Central memory CD8-positive, alpha-beta T cell (primary cell): ENCODE measurements around the gene FZD10.

Experiments
- ATAC-seq: fragments of 150-1000 bp; cut with Tn5 transposase; replicated peaks from 2 replicates; pipeline ENCODE4 v1.10.0; 2022; ENCODE audit warnings: mild to moderate bottlenecking, moderate FRiP score, moderate number of reproducible peaks; ENCODE audit not compliant: poor library complexity, severe bottlenecking; ENCODE audit errors: extremely low read depth
- DNase-seq, 2 donors: peaks; one replicate each; pipeline ENCODE4 v3.0.0; 2021; ENCODE audit warnings: low spot score in 2 of 2
- H3K27ac Mint-ChIP-seq: one replicate; pipeline ENCODE4 v1.8.0; 2022; ENCODE audit warnings: low read depth, mild to moderate bottlenecking, moderate library complexity, mixed read lengths
- H3K27me3 Mint-ChIP-seq: one replicate; pipeline ENCODE4 v1.8.0; 2022; ENCODE audit warnings: mixed read lengths
- H3K36me3 Mint-ChIP-seq: one replicate; pipeline ENCODE4 v1.8.0; 2022; ENCODE audit warnings: mild to moderate bottlenecking, moderate library complexity, mixed read lengths; ENCODE audit not compliant: insufficient read depth
- H3K4me1 Mint-ChIP-seq: one replicate; pipeline ENCODE4 v1.8.0; 2022; ENCODE audit warnings: mixed read lengths
- H3K4me3 Mint-ChIP-seq: one replicate; pipeline ENCODE4 v1.8.0; 2022; ENCODE audit warnings: mild to moderate bottlenecking, moderate library complexity, mixed read lengths
- H3K9me3 Mint-ChIP-seq: one replicate; pipeline ENCODE4 v1.8.0; 2022; ENCODE audit warnings: mixed read lengths

The FZD10 gene

DNA sequence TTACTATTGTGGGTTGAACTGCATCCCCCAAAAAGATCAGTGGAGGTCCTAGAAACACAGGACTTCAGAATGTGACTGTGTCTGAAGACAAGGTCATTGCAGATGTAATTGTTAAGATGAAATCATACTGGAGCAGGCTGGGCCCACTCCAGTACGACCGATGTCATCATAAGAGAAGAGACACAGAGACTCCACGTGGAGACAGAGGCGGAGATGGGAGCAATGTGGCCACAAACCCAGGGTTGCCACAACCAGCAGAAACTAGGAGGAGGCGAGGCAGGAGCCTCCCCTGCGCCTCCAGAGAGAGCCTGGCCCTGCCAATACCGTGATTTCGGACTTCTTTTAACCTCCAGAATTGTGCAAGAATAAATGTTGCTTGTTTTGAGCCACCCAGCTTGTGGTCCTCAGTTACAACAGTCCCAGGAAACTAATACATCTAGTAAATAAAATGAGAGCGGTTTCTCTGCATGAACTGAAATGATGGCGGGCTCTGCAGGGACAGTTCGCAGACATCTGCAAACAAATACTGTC lies 25.7 kb upstream of the FZD10 start:
- DNase-seq (no peak), ATAC-seq (no peak)

DNA sequence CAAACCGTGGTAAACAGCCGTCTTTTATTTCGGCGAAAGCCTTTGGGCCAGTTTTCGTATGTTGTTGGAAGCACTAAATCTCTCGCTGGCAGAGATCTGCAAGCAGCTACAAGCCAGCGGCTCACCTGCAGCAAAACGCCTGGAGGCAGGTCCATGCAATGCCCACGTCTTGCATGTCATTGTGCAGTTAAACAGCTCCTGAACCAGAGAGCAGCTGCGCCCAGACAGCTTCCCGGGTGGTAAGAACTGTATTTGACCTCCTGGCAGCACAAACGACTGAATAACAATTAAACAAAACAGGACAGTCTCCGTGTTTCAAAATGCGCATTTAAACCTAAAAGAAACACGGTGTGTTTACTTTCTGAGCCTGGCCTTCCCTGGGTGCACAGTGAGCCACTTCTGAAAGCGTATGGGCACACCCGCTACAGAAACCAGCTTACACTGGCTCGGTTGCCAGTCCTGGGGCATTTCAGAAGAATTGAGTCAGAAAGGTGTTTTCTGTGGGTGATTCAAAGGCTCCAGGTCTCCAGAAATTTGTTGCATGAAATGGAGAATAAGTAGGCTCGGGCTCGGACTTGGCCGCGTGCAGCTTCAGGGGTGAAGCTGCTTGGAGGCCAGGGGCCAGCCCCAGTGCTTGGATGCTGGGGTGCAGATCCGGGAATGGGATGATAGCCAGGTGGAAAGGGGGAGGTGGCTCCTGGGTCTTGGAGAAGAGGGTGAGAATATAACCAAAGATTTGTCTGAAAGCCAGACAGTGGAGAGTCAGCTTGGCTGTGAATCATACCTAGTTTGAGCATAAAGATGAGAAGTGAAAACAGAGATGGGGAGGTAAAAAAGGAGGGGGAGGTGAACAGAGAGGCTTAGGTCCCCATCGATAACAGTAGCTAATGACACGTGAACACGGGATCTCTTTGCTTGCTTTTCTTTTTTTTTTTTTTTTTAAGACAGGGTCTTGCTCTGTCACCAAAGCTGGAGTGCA lies 24.9 kb upstream of the FZD10 start:
- DNase-seq: no peak
- Mint-ChIP-seq H3K27me3 (peaks cover 8% of the 10 kb centered on the region), H3K36me3 (no peaks in the 10 kb centered on the region), H3K4me3 (no peak overlapping the region), H3K9me3 (peaks cover 28% of the 10 kb centered on the region), H3K27ac (no peak overlapping the region), H3K4me1 (no peaks in the 10 kb centered on the region)
- ATAC-seq: no peak

More for the DNA sequence above, 25.7 kb upstream of the FZD10 start:
- Mint-ChIP-seq H3K27ac (no peak overlapping the region), H3K4me1 (no peaks in the 10 kb centered on the region), H3K9me3 (peaks cover 27% of the 10 kb centered on the region), H3K36me3 (no peaks in the 10 kb centered on the region), H3K4me3 (no peak overlapping the region), H3K27me3 (peaks cover 8% of the 10 kb centered on the region)

DNA sequence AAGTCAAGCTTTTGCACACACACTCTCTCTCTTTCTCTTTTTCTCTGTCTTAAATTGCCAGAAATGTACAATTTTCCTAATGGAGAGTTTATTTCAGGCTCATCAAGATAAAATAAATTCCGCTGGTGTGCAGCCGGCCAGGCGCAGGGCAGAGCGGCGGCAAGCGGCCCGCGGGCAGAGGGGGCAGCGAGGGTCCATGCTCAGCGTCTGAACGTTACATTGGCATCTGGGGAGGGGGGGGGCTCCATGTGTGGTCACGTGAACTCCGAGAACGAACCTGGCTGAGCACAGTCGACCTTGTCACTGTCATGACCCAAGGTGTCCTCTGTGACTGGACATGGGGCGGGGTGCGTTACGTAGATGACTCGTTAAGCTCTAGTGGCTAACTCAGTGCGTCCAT lies 23.8 kb upstream of the FZD10 start:
- Mint-ChIP-seq H3K27me3 (peaks cover 8% of the 10 kb centered on the region), H3K36me3 (no peaks in the 10 kb centered on the region), H3K4me3 (no peak overlapping the region), H3K4me1 (no peaks in the 10 kb centered on the region), H3K9me3 (peaks cover 27% of the 10 kb centered on the region), H3K27ac (no peak overlapping the region)
- ATAC-seq (no peak), DNase-seq (no peak)

DNA sequence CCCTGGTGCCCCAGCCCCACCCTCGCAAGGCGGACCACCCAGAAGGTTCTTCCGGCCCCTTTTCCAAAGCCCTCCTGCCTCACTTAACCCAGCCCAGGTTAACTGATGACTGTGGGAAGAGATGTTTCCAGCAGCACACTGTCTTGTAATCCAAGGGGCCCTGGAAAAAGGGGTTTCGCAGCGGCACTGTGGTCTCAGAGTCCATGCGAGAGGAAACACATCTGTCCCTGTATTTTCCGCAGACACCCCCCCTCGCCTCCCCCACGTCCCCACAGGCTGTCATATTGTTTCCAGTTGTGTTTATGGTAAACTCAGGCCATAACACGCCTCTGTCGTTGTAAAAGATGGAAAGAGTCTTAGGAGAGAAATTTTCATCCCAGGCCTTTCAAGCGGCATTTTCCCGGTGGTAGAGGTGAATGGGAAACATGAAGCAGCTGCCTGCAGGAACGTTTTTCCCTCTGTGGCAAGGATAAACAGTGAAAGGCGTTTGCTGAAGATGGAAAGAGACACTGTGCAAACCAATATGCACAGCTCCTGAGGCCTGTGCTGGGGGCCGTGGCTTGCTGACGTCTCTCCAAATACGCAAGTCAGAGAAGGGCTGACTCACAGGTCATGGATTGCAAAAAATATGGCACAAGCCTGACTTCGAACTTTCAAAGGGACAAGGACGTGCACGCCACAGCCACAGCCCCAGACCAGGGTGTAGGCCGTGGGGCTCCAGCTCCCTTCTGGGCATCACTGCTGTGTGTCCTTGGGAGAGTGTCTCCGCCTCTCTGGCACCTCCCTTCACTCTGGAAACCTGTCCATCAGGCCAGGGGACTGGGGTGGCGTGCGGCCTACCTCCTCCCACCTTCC lies 22.5 kb upstream of the FZD10 start:
- Mint-ChIP-seq H3K27ac (no peak overlapping the region), H3K36me3 (no peaks in the 10 kb centered on the region), H3K4me1 (no peaks in the 10 kb centered on the region), H3K27me3 (peaks cover 8% of the 10 kb centered on the region), H3K4me3 (no peak overlapping the region), H3K9me3 (peaks cover 21% of the 10 kb centered on the region)
- ATAC-seq (no peak), DNase-seq (no peak)

DNA sequence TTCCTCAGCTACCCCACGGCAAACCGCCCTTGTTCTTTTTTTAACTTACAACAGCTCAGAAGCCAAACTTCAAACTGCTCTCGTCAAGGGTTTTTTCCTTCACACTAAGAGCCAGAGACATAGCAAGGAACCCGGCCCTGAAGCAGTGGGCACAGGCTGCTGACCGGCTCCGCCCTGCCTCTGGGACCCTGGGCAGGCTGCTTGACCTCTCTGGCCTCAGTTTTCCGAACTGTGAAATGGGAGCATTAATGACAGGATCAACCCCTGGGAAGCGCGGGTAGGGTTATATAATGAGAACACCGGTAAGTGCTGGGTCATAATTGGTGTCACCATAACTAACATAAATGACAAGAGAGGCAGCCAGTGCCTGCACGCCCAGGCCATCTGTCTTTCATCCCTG lies 21.2 kb upstream of the FZD10 start:
- ATAC-seq (no peak), DNase-seq (no peak)
- H3K9me3 Mint-ChIP-seq: peaks cover 11% of the 10 kb centered on the region
- no peak overlapping the region for H3K27ac Mint-ChIP-seq
- no peaks in the 10 kb centered on the region for H3K4me1 Mint-ChIP-seq
- H3K36me3 Mint-ChIP-seq: no peaks in the 10 kb centered on the region
- no peak overlapping the region for H3K4me3 Mint-ChIP-seq
- peaks cover 8% of the 10 kb centered on the region for H3K27me3 Mint-ChIP-seq

DNA sequence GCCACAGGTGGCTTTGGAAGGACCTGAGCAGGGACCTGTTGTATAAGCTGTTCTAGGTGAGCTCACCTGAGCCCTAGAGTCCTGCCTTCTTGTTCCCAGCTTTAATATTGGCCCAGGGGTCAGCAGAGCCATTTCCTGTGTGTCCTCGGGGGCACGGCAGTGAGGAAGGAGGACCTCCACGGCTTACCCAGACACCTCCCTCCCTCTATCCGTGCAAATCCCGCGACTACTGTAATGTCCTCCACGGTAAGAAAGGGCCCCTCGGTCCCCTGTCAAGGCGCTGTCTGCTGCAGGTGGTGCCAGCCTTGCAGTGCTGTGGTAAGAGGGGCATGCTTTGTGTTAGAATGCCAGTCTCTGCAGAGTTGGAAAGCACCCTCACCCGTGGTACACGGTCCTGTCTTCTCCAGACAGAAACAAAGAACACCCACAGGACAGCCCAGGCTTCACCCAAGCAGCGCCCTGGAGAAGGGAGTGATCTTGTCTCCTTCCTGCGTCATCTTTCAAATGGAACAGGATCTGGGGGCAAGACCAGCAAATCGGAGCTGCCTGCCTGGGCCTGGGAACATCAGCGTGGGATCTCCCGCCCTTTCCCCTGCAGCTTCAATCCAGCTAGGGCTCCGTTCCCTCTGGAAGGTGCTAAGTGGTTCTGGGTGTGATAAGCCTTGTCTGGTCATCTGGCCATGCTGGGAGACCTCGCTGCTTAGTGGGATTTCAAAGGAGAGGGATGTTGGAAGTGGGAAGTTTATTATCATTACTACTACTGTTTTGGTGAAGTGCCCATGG lies 20.2 kb upstream of the FZD10 start:
- peaks cover 8% of the 10 kb centered on the region for H3K27me3 Mint-ChIP-seq
- ATAC-seq: no peak
- no peak for DNase-seq
- H3K4me3 Mint-ChIP-seq: no peak overlapping the region
- no peaks in the 10 kb centered on the region for H3K36me3 Mint-ChIP-seq
- no peaks in the 10 kb centered on the region for H3K4me1 Mint-ChIP-seq
- peaks cover 5% of the 10 kb centered on the region for H3K9me3 Mint-ChIP-seq
- no peak overlapping the region for H3K27ac Mint-ChIP-seq

DNA sequence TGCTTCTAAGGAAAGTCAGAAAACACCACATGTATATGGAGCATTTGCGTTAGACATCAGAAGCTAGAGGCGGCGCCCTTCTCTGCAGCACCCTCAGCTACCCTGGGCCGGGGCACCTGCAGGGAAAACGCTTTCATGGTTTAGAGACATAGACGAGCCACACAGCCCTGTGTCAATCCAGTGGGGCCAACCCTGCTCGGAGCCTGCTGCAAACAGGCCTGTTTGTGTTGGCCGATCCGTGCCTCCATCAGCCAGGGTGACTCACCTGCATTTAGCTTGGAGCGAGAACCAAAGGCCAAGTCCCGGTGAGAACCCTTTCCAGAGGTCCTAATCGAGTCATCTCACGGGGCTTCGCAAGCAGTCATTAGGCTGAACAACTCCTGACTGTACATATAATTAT lies 19.5 kb upstream of the FZD10 start:
- peaks cover 5% of the 10 kb centered on the region for H3K9me3 Mint-ChIP-seq
- no peak for ATAC-seq
- H3K27me3 Mint-ChIP-seq: peaks cover 2% of the 10 kb centered on the region
- H3K4me3 Mint-ChIP-seq: no peak overlapping the region
- no peak overlapping the region for H3K27ac Mint-ChIP-seq
- no peaks in the 10 kb centered on the region for H3K36me3 Mint-ChIP-seq
- no peaks in the 10 kb centered on the region for H3K4me1 Mint-ChIP-seq
- no peak for DNase-seq

DNA sequence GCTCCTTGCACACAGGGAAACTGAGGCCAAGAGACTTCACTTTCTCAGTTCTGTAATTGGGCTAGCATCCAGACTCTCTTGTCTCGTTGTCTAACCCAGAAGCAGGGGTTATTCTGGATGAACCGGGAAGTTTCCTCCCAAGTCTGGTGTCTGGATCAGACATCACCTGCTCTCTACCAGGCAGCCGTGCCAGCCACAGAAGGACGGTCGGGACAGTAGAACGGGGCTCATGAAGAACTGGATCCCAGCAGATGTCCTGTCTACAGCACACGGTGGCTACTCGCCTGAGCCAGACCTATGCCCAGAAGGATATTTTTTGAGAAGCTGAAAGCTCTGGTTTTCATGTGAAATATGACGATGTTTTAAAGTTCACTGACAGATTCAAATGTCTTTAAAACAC lies 19.1 kb upstream of the FZD10 start:
- Mint-ChIP-seq H3K4me3 (no peak overlapping the region), H3K4me1 (no peaks in the 10 kb centered on the region), H3K27me3 (no peaks in the 10 kb centered on the region), H3K36me3 (no peaks in the 10 kb centered on the region), H3K27ac (no peak overlapping the region), H3K9me3 (peaks cover 5% of the 10 kb centered on the region)
- ATAC-seq (no peak), DNase-seq (no peak)

DNA sequence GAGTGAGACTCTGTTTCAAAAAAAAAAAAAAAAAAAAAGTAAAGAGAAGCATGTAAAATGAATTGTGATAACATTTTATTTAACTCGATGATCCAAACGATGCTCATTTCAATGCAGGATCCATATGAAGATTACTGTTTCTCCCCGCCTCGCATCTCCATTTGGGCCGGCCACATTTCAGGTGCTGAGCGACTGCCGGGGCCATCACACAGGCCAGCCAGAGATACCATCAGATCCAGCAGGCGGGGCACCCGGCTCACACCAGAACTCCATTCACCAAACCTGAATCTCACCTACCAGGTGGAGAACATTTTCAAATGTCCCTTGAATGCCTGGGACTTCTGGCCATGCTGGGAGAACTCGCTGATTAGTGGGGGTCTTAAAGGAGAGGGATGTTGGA lies 18.0 kb upstream of the FZD10 start:
- ATAC-seq: no peak
- Mint-ChIP-seq H3K27ac (no peak overlapping the region), H3K36me3 (no peaks in the 10 kb centered on the region)

DNA sequence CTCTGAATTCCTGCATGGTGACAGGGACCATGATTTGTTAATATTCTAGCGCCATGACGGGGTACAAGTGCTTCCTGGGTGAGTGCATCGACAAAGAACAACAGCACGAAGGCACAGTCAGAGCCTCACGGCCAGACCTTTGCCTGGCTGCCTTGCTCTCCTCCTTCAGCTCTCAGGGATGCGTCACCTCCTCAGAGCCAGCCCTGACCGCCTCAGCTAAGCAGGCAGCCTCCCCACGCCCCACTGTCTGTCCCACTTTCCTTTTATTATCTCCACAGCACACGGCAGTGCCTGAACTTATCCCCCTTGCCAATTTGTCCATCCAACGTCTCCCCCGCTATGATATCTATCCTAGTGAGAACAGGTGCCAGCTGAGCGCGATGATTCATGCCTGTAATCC lies 16.5 kb upstream of the FZD10 start:
- Mint-ChIP-seq H3K4me1 (no peaks in the 10 kb centered on the region), H3K9me3 (peaks cover 5% of the 10 kb centered on the region), H3K4me3 (no peak overlapping the region), H3K27ac (no peak overlapping the region), H3K27me3 (no peaks in the 10 kb centered on the region), H3K36me3 (no peaks in the 10 kb centered on the region)
- no peak for DNase-seq
- no peak for ATAC-seq

More for the DNA sequence above, 18.0 kb upstream of the FZD10 start:
- Mint-ChIP-seq H3K9me3 (peaks cover 5% of the 10 kb centered on the region), H3K4me3 (no peak overlapping the region), H3K27me3 (no peaks in the 10 kb centered on the region), H3K4me1 (no peaks in the 10 kb centered on the region)
- no peak for DNase-seq

DNA sequence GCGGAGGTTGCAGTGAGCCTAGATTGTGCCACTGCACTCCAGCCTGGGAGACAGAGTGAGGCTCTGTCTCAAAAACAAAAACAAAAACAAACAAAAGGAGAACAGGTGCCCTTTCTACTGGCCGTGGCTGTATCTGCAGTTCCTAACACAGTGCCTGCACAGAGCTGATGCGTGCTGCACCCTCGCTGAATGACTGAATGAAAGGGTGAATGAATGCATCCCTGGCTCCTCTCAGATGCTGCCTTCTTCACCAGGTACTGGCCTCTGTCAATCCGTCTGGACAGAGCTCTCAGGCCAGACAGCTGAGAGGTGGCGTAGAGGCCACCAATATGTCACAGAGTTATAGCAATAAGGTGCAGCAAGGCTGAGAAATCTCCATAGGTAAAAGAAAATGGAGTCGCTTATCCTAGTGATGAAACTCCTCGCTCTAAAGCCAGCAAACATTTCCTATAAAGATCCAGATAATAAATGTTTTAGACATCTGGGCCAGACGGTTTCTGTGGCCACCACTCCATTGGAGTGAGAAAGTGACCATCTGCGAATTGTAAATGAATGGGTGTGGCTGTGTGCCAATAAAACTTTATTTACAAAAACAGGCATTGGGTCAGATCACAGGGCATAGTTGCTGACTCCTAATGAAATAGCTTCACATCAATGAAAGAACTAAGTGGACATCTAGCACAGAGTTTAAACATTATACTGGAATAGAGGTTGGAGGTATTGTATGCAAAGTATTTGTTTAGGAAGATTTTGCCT lies 15.9 kb upstream of the FZD10 start:
- Mint-ChIP-seq H3K4me3 (no peak overlapping the region), H3K27me3 (no peaks in the 10 kb centered on the region), H3K36me3 (no peaks in the 10 kb centered on the region), H3K4me1 (no peaks in the 10 kb centered on the region), H3K9me3 (peaks cover 3% of the 10 kb centered on the region), H3K27ac (no peak overlapping the region)
- DNase-seq: no peak
- no peak for ATAC-seq
